NB4 (cell line): ENCODE measurements around the gene PNPLA1.

ENCODE experiments used
- DNase-seq: peaks from one replicate; pipeline ENCODE4 v3.0.0; 2010; ENCODE audit warnings: low read depth
- H3K4me3 ChIP-seq: one replicate; pipeline ENCODE4 v1.5.1; 2011; ENCODE audit warnings: mild to moderate bottlenecking, low read depth, low read length, moderate library complexity
- CTCF ChIP-seq: IDR thresholded peaks from one replicate; pipeline ENCODE4 v1.5.1; 2012; ENCODE audit warnings: low read depth, low read length
- MYC ChIP-seq: IDR thresholded peaks from 2 replicates; pipeline ENCODE4 v1.6.1; 2011; ENCODE audit warnings: low read depth, low read length
- POLR2A ChIP-seq: IDR thresholded peaks from 2 replicates; pipeline ENCODE4 v1.6.1; 2011; ENCODE audit warnings: mild to moderate bottlenecking; ENCODE audit not compliant: insufficient read length; ENCODE audit errors: extremely low read depth
- TF ChIP-seq, protein P1 (sequence below): IDR thresholded peaks from 2 replicates; pipeline ENCODE4 v1.6.1; 2011; ENCODE audit warnings: low read depth, low read length

The PNPLA1 gene

GRCh38 chr6:36345681-36346466 is 76.0 kb downstream of the PNPLA1 start:
- TF ChIP-seq, protein P1, sequence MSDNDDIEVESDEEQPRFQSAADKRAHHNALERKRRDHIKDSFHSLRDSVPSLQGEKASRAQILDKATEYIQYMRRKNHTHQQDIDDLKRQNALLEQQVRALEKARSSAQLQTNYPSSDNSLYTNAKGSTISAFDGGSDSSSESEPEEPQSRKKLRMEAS: no peak
- no peak for TF ChIP-seq CTCF
- no peak for TF ChIP-seq MYC
- no peak for TF ChIP-seq POLR2A
- DNase-seq: no peak
- H3K4me3 ChIP-seq: no peak overlapping the region

GRCh38 chr6:36346486-36347273 is 76.8 kb downstream of the PNPLA1 start:
- DNase-seq: no peak
- H3K4me3 ChIP-seq: no peak overlapping the region
- TF ChIP-seq, protein P1: no peak
- TF ChIP-seq MYC: no peak
- no peak for TF ChIP-seq CTCF
- TF ChIP-seq POLR2A: no peak

DNA sequence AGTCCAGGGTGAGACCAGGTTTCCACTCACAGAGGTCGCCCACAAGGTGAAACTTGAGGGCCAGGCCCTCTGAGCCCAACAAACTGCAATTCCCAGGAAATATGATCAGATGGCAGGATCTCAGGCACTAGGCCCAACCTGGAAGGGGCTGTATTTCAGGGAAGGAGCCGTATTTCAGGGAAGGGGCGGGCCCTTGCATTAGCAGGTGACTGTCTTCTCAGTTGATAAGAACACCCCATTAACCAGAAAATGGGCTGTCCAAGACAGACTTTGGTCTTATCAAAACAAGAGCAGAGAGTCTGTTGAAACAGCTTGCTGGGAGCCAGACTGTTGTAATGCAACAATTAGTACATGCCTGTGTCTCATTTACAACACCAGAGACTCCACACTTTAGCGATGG is 77.8 kb downstream of the PNPLA1 start:
- TF ChIP-seq, protein P1: no peak
- TF ChIP-seq MYC (no peak), POLR2A (no peak), CTCF (no peak)
- DNase-seq: no peak
- H3K4me3 ChIP-seq: no peak overlapping the region

GRCh38 chr6:36349240-36349639 is 79.4 kb downstream of the PNPLA1 start:
- no peak for DNase-seq
- TF ChIP-seq, protein P1: no peak
- TF ChIP-seq MYC (no peak), CTCF (no peak), POLR2A (no peak)
- H3K4me3 ChIP-seq: no peak overlapping the region

DNA sequence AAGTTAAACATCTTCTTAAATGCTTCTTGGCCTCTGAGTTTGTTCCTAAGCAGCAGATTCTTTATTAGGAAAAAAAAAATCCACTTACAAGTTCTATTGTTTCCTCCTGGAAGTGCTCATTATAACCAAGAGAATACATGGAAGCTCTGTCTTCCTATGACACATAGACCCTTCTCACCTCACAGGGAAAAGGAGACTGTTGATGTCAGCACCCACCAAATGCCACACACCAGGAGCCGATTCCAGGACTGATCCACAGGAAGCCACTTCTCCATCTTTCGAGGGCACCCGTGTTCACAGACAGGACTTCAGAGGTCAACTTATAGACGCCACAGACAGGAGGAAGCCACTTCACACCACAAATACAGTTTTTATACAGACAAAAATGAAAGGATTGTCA is 80.2 kb downstream of the PNPLA1 start:
- TF ChIP-seq CTCF (no peak), POLR2A (no peak), MYC (no peak)
- TF ChIP-seq, protein P1: no peak
- H3K4me3 ChIP-seq: no peak overlapping the region
- DNase-seq: no peak
